H1 (cell line): Measurements from ENCODE around the gene CHST11. TPM values are rescaled to one million over a fixed set of nuclear protein-coding genes. Genes with fewer than 3 reads are reported as not detected.

Experiments used
- CTCF ChIA-PET: fragments of 300-600 bp; sonication (Branson Sonifier 250); formaldehyde crosslinking; loops from one replicate; lab custom pipeline; 2021; ENCODE audit not compliant: partially characterized antibody; lab: Charles Lee
- POLR2A ChIA-PET: fragments of 300-600 bp; sonication (Branson Sonifier 250); formaldehyde crosslinking; loops from one replicate; lab custom pipeline; 2021; ENCODE audit warnings: inconsistent platforms; ENCODE audit not compliant: partially characterized antibody; lab: Charles Lee
- DNase-seq, 2 experiments: peaks; one replicate each; pipeline versions ENCODE4 v3.0.0 to v3.0.0-alpha.2; 2010 to 2022; ENCODE audit warnings: low spot score in 2 of 2, low read depth in 1 of 2, mixed read lengths in 1 of 2
- FAIRE-seq: peaks from 2 replicates; lab custom pipeline; 2011; peaks lifted over from hg19 to GRCh38; lab: Jason Lieb, UNC
- H2AFZ ChIP-seq: 2 replicates; pipeline ENCODE4 v1.8.1; 2012; ENCODE audit warnings: low read length, inconsistent platforms
- H2AK5ac ChIP-seq: 2 replicates; pipeline ENCODE4 v1.6.1; 2013; ENCODE audit warnings: low read depth, low read length
- H2BK120ac ChIP-seq: replicated peaks from 2 replicates; pipeline ENCODE3; 2013; ENCODE audit warnings: low read depth, low read length, inconsistent platforms
- H2BK12ac ChIP-seq: 2 replicates; pipeline ENCODE4 v1.6.1; 2013; ENCODE audit warnings: low read depth, low read length
- H2BK15ac ChIP-seq: 2 replicates; pipeline ENCODE4 v1.6.1; 2013; ENCODE audit warnings: low read length
- H2BK20ac ChIP-seq: 2 replicates; pipeline ENCODE4 v1.6.1; 2013; ENCODE audit warnings: low read length
- H2BK5ac ChIP-seq: 2 replicates; pipeline ENCODE4 v1.6.1; 2013; ENCODE audit warnings: low read depth, low read length
- H3K14ac ChIP-seq: 2 replicates; pipeline ENCODE4 v1.6.1; 2013; ENCODE audit warnings: inconsistent platforms; ENCODE audit not compliant: insufficient read length
- H3K18ac ChIP-seq: 2 replicates; pipeline ENCODE4 v1.6.1; 2013; ENCODE audit warnings: low read length; ENCODE audit errors: extremely low read depth
- H3K23ac ChIP-seq: 2 replicates; pipeline ENCODE4 v1.6.1; 2013; ENCODE audit warnings: inconsistent platforms; ENCODE audit not compliant: insufficient read length
- H3K23me2 ChIP-seq: 2 replicates; pipeline ENCODE4 v1.6.1; 2013; ENCODE audit warnings: low read depth, low read length
- H3K27ac ChIP-seq: 2 replicates; pipeline ENCODE4 v1.6.1; 2011; ENCODE audit warnings: low read depth, low read length, inconsistent platforms
- H3K27me3 ChIP-seq, 4 experiments: replicated peaks in 1 of 4; 1 replicate in 1 of 4; 2 replicates in 3 of 4; pipeline versions ENCODE4 v1.6.1 to v1.8.1; 2011 to 2013; ENCODE audit warnings: low read length in 3 of 4, mild to moderate bottlenecking in 3 of 4, inconsistent platforms in 2 of 4, mixed read lengths in 2 of 4, moderate library complexity in 1 of 4; ENCODE audit not compliant: control insufficient read depth in 3 of 4, insufficient read depth in 3 of 4; ENCODE audit errors: extremely low read depth in 1 of 4
- H3K36me3 ChIP-seq, 4 experiments: 2 replicates each; pipeline versions ENCODE4 v1.6.1 to v1.8.1; 2011 to 2013; ENCODE audit warnings: mild to moderate bottlenecking in 4 of 4, low read length in 3 of 4, moderate library complexity in 2 of 4, control low read depth in 1 of 4, inconsistent platforms in 1 of 4; ENCODE audit not compliant: insufficient read depth in 4 of 4, control insufficient read depth in 2 of 4
- H3K4ac ChIP-seq: replicated peaks from 2 replicates; pipeline ENCODE3; 2013; ENCODE audit warnings: low read length, low read depth, mixed read lengths, inconsistent platforms; ENCODE audit not compliant: insufficient read length
- H3K4me1 ChIP-seq, 4 experiments: replicated peaks in 1 of 4; 1 replicate in 1 of 4; 2 replicates in 3 of 4; pipeline versions ENCODE4 v1.6.1 to v1.8.1; 2011 to 2013; ENCODE audit warnings: low read length in 3 of 4, inconsistent platforms in 2 of 4, mixed read lengths in 1 of 4; ENCODE audit not compliant: insufficient read depth in 4 of 4, control insufficient read depth in 3 of 4
- H3K4me2 ChIP-seq, 2 experiments: 2 replicates each; pipeline versions ENCODE4 v1.6.1 to v1.8.1; 2011 to 2013; ENCODE audit warnings: low read depth in 2 of 2, low read length in 2 of 2, control low read depth in 1 of 2, inconsistent platforms in 1 of 2, mild to moderate bottlenecking in 1 of 2; ENCODE audit not compliant: insufficient read depth in 1 of 2
- H3K4me3 ChIP-seq, 4 experiments: fragments of 200-600, 300-600 bp in 1 of 4; sonication (generic), shearing (Covaris generic), sonication (Bioruptor Twin) in 1 of 4; 2 replicates each; pipeline versions ENCODE4 v1.5.1 to v1.8.1; 2011 to 2016; ENCODE audit warnings: low read length in 4 of 4, low read depth in 3 of 4, control low read depth in 2 of 4, inconsistent platforms in 2 of 4, mild to moderate bottlenecking in 2 of 4, mixed read lengths in 1 of 4, moderate library complexity in 1 of 4; ENCODE audit not compliant: insufficient read depth in 2 of 4; ENCODE audit errors: extremely low read depth in 1 of 4
- H3K56ac ChIP-seq: replicated peaks from 2 replicates; pipeline ENCODE3; 2013; ENCODE audit warnings: low read depth, mild to moderate bottlenecking, mixed read lengths, low read length, inconsistent platforms; ENCODE audit not compliant: insufficient read length
- H3K79me1 ChIP-seq: 2 replicates; pipeline ENCODE4 v1.6.1; 2013; ENCODE audit warnings: low read depth, low read length, control low read depth
- H3K79me2 ChIP-seq, 2 experiments: 2 replicates each; pipeline versions ENCODE4 v1.6.1 to v1.8.1; 2012 to 2013; ENCODE audit warnings: low read length in 2 of 2, mild to moderate bottlenecking in 2 of 2, inconsistent platforms in 1 of 2; ENCODE audit not compliant: insufficient read depth in 2 of 2, control insufficient read depth in 1 of 2
- H3K9ac ChIP-seq, 4 experiments: replicated peaks in 1 of 4; 1 replicate in 1 of 4; 2 replicates in 3 of 4; pipeline versions ENCODE4 v1.6.1 to v1.8.1; 2011 to 2013; ENCODE audit warnings: low read depth in 3 of 4, low read length in 3 of 4, control low read depth in 2 of 4, mild to moderate bottlenecking in 2 of 4, moderate library complexity in 2 of 4, inconsistent platforms in 1 of 4; ENCODE audit errors: extremely low read depth in 1 of 4
- H3K9me3 ChIP-seq, 2 experiments: 2 replicates each; pipeline versions ENCODE4 v1.6.1 to v1.8.1; 2012 to 2013; ENCODE audit warnings: mild to moderate bottlenecking in 2 of 2, moderate library complexity in 2 of 2, control low read depth in 1 of 2, inconsistent platforms in 1 of 2, low read depth in 1 of 2, low read length in 1 of 2, mixed read lengths in 1 of 2; ENCODE audit not compliant: insufficient read depth in 2 of 2
- H4K20me1 ChIP-seq, 2 experiments: replicated peaks in 1 of 2; 2 replicates each; pipeline versions ENCODE3 to v1.8.1; 2011 to 2013; ENCODE audit warnings: inconsistent platforms in 2 of 2, low read length in 2 of 2, mild to moderate bottlenecking in 1 of 2; ENCODE audit not compliant: insufficient read depth in 2 of 2, control insufficient read depth in 1 of 2
- H4K5ac ChIP-seq: 2 replicates; pipeline ENCODE4 v1.6.1; 2013; ENCODE audit warnings: low read length, low read depth, mixed read lengths, inconsistent platforms; ENCODE audit not compliant: insufficient read length
- H4K8ac ChIP-seq: 2 replicates; pipeline ENCODE4 v1.8.0; 2013; ENCODE audit warnings: mild to moderate bottlenecking, moderate library complexity, low read length, inconsistent platforms; ENCODE audit not compliant: insufficient read depth; ENCODE audit errors: extremely low read depth
- H4K91ac ChIP-seq: replicated peaks from 2 replicates; pipeline ENCODE3; 2013; ENCODE audit warnings: low read length, mixed read lengths, inconsistent platforms; ENCODE audit not compliant: insufficient read length
- CBX5 ChIP-seq: fragments of 300-800, 300-1000 bp; sonication (generic); IDR thresholded peaks from 2 replicates; pipeline ENCODE4 v1.7.1; 2016; ENCODE audit warnings: antibody characterized with exemption, low read length, low read depth
- CREB1 ChIP-seq: IDR thresholded peaks from 2 replicates; pipeline ENCODE4 v1.6.1; 2012; ENCODE audit warnings: inconsistent platforms
- EGR1 ChIP-seq: IDR thresholded peaks from 2 replicates; pipeline ENCODE4 v1.6.1; 2011; ENCODE audit warnings: low read depth, low read length, borderline replicate concordance
- GTF2F1 ChIP-seq: IDR thresholded peaks from 2 replicates; pipeline ENCODE4 v1.6.1; 2012; ENCODE audit warnings: low read depth, low read length, improper control_type of control experiment, borderline replicate concordance
- HDAC2 ChIP-seq, 2 experiments: fragments of 300-600 bp in 1 of 2; sonication (generic) in 1 of 2; IDR thresholded peaks; 2 replicates each; pipeline ENCODE4 v1.6.1; 2011 to 2012; ENCODE audit warnings: low read depth in 2 of 2, low read length in 2 of 2, mild to moderate bottlenecking in 2 of 2, moderate library complexity in 2 of 2, borderline replicate concordance in 1 of 2, inconsistent platforms in 1 of 2
- JUN ChIP-seq: IDR thresholded peaks from 2 replicates; pipeline ENCODE4 v1.6.1; 2011; ENCODE audit warnings: low read depth, mild to moderate bottlenecking, improper control_type of control experiment, low read length
- KDM1A ChIP-seq: fragments of 200-600, 300-600 bp; sonication (generic); IDR thresholded peaks from 2 replicates; pipeline ENCODE4 v1.7.1; 2016; ENCODE audit warnings: mild to moderate bottlenecking, low read length, borderline replicate concordance
- PHF8 ChIP-seq: fragments of 200-600 bp; sonication (generic); conservative IDR thresholded peaks from 2 replicates; pipeline ENCODE4 v1.7.1; 2012; ENCODE audit warnings: low read depth, mild to moderate bottlenecking, inconsistent platforms, low read length, moderate library complexity
- POU5F1 ChIP-seq: IDR thresholded peaks from 2 replicates; pipeline ENCODE4 v1.6.1; 2011; ENCODE audit warnings: low read depth, mild to moderate bottlenecking, low read length, moderate library complexity
- SIRT6 ChIP-seq: IDR thresholded peaks from one replicate; pipeline ENCODE4 v1.7.1; 2012; ENCODE audit warnings: low read length, inconsistent platforms
- SIX5 ChIP-seq: IDR thresholded peaks from 2 replicates; pipeline ENCODE4 v1.6.1; 2011; ENCODE audit warnings: mild to moderate bottlenecking, low read depth, low read length
- SP4 ChIP-seq: IDR thresholded peaks from 2 replicates; pipeline ENCODE4 v1.6.1; 2012; ENCODE audit warnings: low read length, inconsistent platforms
- TCF12 ChIP-seq: IDR thresholded peaks from 2 replicates; pipeline ENCODE4 v1.6.1; 2011; ENCODE audit warnings: low read depth, mild to moderate bottlenecking, low read length
- polyA plus RNA-seq, 7 experiments: library from polyadenylated mRNA; depleted of rRNA in 3 of 7; stranded (reverse) in 5 of 7; unstranded in 2 of 7; fragments of >200 nt in 5 of 7; fragments of 200-250 nt in 2 of 7; gene quantifications; 1 replicate in 5 of 7; 2 replicates in 1 of 7; 4 replicates in 1 of 7; pipeline versions ENCODE4 v1.2.1 to v1.2.3, GENCODE V29; 2011 to 2013; ENCODE audit warnings: missing spikeins in 2 of 7, mixed read lengths in 2 of 7
- total RNA-seq: library from RNA; stranded (reverse); fragmentation: NEBNext Ultra II Directional; extraction: Animal tissue kit (Norgen Biotek cat#: 25700); gene quantifications from 2 replicates; pipeline ENCODE4 v1.2.1, GENCODE V29; 2021
- TF ChIP-seq, protein P1 (sequence below): IDR thresholded peaks from 2 replicates; pipeline ENCODE4 v1.6.1; 2011; ENCODE audit warnings: low read depth, mild to moderate bottlenecking, low read length; ENCODE audit not compliant: insufficient read depth
- TF ChIP-seq, protein P2 (sequence below): IDR thresholded peaks from 2 replicates; pipeline ENCODE4 v1.6.1; 2012; ENCODE audit warnings: inconsistent platforms

Gene CHST11
- total and polyA plus RNA-seq, 2 of the 8 experiments (the other 6 are each of a cell fraction or from before 2014, with no cell fraction given) = 14.4 to 20.8 TPM

- H3K36me3 ChIP-seq = no peaks in the 10 kb centered on the region
- no peak overlapping the region for H3K4me2 ChIP-seq
- peaks cover 0 to under 1% (median 0%) of the 10 kb centered on the region in 4 experiments; a peak in 2 of 7 replicates for H3K4me1 ChIP-seq
- no peak overlapping the region for H4K8ac ChIP-seq
- H2BK120ac ChIP-seq = no peak overlapping the region
- no peak overlapping the region for H2BK15ac ChIP-seq
- no peak overlapping the region for H2AK5ac ChIP-seq
- POLR2A ChIA-PET = interaction anchor here (1.1 kb wide), 1 partner anchor 153 kb away, joined by 3 read pairs; the partner anchor contains the start of gene CHST11
- no peak overlapping the region for H3K4me3 ChIP-seq
- no peak for DNase-seq
- no peak overlapping the region for H3K9ac ChIP-seq
- CTCF ChIA-PET = interaction anchor here (0.6 to 1.7 kb wide), 4 partner anchors 9 to 120 kb away, joined by 3 to 5 read pairs (median 4); no protein-coding TSS in a partner anchor
- H3K56ac ChIP-seq = no peak overlapping the region
- H4K20me1 ChIP-seq = peaks cover 0 to under 1% of the 10 kb centered on the region in 2 experiments
- TF ChIP-seq, protein P1, sequence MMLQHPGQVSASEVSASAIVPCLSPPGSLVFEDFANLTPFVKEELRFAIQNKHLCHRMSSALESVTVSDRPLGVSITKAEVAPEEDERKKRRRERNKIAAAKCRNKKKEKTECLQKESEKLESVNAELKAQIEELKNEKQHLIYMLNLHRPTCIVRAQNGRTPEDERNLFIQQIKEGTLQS = no peak
- TF ChIP-seq JUN (no peak), CREB1 (no peak), CBX5 (no peak), HDAC2 (IDR thresholded peaks at IDR 0.05; ENCODE audit: borderline replicate concordance in 1 of 2, low read depth in 2 of 2, low read length in 2 of 2) (no peak), TCF12 (no peak), PHF8 (no peak), SIX5 (no peak), POU5F1 (no peak), GTF2F1 (no peak), SP4 (no peak), SIRT6 (no peak), KDM1A (no peak), EGR1 (no peak)
- TF ChIP-seq, protein P2, sequence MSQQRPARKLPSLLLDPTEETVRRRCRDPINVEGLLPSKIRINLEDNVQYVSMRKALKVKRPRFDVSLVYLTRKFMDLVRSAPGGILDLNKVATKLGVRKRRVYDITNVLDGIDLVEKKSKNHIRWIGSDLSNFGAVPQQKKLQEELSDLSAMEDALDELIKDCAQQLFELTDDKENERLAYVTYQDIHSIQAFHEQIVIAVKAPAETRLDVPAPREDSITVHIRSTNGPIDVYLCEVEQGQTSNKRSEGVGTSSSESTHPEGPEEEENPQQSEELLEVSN = no peak
- H3K27ac ChIP-seq = no peak overlapping the region
- H3K79me1 ChIP-seq = no peaks in the 10 kb centered on the region; the same call in 1 of the 2 replicates
- H3K4ac ChIP-seq = no peak overlapping the region
- H2BK20ac ChIP-seq = no peak overlapping the region
- H3K23me2 ChIP-seq = peaks cover 2% of the 10 kb centered on the region; the same call in 1 of the 2 replicates
- H2BK12ac ChIP-seq = no peak overlapping the region
- no peak overlapping the region for H3K14ac ChIP-seq
- H2AFZ ChIP-seq = no peak overlapping the region
- no peak overlapping the region for H4K5ac ChIP-seq
- no peaks in the 10 kb centered on the region for H3K9me3 ChIP-seq
- no peak overlapping the region for H3K18ac ChIP-seq
- no peak overlapping the region for H3K23ac ChIP-seq
- no peaks in the 10 kb centered on the region; a peak in 1 of 4 replicates for H3K79me2 ChIP-seq
- no peak for FAIRE-seq
- no peaks in the 10 kb centered on the region for H3K27me3 ChIP-seq
- no peak overlapping the region for H4K91ac ChIP-seq
- H2BK5ac ChIP-seq = no peak overlapping the region
These were observed 152.7 kb downstream of the CHST11 start for GRCh38 chr12:104609445-104609844.
